ENCODE data around the gene EID2.

The EID2 gene

DNA sequence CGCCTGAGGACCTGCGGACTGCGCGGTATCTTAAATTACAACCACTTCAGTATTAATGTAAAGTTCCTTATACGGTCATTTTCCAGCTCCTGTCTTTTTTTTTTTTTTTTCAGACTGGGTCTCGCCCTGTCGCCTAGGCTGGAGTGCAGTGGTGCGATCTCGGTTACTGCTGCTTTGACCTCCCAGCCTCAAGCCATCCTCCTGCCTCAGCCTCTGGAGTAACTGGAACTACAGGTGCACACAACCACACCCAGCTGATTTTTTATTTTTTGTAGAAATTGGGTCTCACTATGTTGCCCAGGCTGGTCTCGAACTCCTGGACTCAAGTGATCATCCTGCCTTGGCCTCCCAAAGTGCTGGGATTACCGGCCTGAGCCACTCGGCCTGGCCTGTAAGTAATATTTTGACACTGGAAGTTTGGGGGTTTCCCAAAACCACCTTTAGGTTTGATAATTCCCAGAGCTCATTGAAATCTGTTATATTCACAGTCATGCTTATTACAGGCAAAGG, 6.9 kb downstream of the EID2 start:
- DNase-seq = no peak

GRCh38 chr19:39532233-39533002, 7.5 kb downstream of the EID2 start, which contains the start of gene EID2B:
Gene EID2B (minus strand): TSS chr19:39532852. CDS start chr19:39532802, 50 bp downstream.
- DNase-seq = peak; percentile 86

- no peak for DNase-seq
Measured at GRCh38 chr19:39531834-39532232, 8.1 kb downstream of the EID2 start.

DNA sequence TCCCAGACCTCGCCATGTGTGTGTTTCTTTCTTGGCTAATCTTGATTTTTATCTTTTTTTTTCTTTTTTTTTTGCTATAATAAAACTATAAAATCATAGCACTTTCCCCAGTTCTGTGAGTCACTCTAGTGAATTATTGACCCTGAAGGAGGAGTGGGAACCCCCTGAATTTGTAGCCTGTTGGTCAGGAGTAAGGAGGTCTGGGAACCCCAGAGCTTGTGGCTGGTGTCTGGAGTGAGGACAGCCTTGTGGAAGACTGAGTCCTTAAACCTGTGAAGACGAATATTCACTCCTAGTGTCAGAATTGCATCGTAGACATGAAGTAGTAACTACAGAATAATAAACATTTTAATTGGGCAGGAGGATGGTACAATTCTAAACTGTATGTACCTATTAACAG, 14.8 kb downstream of the EID2 start:
- DNase-seq = no peak

- no peak for DNase-seq
Measured at GRCh38 chr19:39524495-39524894, 15.5 kb downstream of the EID2 start.

DNA sequence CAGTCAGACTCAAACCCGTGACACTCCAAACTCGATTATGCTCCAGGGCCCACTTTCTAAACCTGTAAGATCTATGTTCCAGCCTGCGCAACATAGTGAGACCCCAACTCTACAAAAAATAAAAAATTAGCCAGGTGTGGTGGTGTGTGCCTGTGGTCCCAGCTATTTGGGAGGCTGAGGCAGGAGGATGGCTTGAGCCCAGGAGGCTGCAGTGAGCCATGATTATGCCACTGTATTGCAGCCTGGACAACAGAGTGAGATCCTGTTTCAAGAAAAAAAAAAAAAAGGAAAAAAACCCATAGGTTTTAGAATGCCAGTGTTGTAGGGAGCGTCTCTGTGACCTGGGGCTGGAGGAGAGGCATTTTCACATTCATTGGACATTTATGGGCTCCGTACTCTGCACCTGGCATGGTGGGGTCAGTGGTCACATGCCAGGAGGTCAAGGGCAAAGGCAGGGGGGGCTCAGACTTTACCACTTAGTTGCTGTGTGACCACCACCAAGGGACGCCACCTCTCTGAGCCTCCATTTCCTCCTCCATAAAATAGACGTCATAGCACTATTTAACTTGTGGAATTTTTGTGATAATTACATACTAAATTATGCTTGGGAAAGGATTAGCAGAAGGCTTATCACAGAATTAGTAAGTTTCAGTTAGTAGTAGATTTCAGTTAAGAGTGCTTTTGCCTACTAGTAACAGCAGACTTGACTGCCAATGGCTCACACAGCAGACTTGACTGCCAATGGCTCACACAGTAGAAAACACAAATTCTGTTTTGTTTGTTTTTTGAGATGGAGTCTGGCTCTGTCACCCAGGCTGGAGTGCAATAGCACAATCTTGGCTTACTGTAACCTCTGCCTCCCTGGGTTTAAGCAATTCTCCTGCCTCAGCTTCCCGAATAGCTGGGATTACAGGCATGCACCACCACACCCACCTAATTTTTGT, 19.1 kb downstream of the EID2 start:
- DNase-seq = no peak

DNA sequence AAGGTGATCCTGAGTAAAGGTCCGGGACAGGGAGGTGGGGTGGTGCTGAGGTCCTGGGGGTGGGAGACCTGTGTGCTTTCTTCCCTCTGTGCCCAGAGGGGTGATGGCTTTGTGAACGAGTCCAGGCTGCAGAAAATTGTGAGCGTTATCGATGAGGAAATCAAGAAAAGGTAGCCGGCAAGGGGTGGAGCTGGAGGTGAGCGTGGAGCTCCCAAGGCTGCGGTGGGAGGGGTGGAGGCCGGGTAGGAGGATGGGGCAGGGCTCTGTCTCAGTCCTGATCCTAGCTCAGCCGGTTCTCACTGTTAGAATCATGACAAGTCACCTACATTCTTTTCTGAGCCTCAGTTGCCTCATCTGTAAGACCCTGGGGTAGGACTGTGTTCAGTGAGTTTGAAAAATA, 21.0 kb downstream of the EID2 start:
- DNase-seq = no peak

DNA sequence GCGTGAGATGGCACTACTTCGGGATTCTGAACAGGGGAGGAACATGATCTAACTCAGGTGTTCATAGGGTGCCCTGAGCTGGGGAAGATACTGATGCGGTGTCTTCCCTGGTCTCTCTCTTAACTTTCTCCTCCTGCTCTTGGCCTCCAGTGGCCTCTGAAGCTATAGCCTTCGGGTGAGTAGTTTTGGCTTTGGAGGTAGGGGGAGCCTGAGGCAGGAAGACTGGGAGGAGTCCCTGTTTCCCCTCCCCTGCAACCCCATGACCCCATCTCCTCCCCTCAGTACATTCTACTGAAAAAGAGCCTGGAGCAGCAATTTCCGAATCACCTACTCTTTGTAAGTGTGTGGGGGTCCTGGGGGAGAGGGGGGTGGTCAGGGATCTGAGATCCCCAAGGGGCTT, 21.5 kb downstream of the EID2 start:
- no peak for DNase-seq

GRCh38 chr19:39517432-39517831, 22.5 kb downstream of the EID2 start:
- DNase-seq = no peak

GRCh38 chr19:39516270-39516669, 23.7 kb downstream of the EID2 start:
- no peak for DNase-seq

DNA sequence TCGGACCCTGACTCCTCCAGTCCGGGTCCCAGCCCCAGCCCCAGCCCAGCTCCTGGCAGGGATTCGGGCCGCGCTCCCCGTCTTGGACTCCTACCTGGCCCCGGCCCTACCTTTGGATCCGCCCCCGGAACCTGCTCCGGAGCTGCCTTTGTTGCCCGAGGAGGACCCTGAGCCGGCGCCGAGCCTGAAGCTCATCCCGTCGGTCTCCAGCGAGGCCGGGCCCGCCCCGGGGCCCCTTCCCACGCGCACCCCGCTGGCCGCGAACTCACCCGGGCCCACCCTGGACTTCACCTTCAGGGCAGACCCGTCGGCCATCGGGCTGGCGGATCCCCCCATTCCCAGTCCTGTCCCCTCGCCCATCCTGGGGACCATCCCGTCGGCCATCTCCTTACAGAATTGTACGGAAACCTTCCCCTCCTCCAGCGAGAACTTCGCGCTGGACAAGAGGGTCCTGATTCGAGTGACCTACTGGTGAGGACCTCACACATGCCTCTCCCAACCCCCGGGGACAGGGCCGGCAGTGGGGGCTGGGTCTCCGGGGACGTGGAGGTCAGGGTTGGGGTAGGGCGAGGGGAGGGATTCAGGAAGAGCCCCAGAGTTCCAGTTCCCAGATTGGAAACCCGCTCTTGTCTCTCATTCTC, 24.3 kb downstream of the EID2 start:
- no peak for DNase-seq

GRCh38 chr19:39514840-39515550, 25.0 kb downstream of the EID2 start, which contains the start of gene SELENOV:
Gene SELENOV (plus strand): TSS chr19:39515139. CDS start chr19:39515213, 74 bp downstream.
- no peak for DNase-seq

- no peak for DNase-seq
Measured at GRCh38 chr19:39512988-39513387, 27.0 kb downstream of the EID2 start.

- no peak for DNase-seq
Measured at GRCh38 chr19:39509233-39509632, 30.7 kb downstream of the EID2 start.

GRCh38 chr19:39508629-39509028, 31.3 kb downstream of the EID2 start:
- DNase-seq = no peak

DNA sequence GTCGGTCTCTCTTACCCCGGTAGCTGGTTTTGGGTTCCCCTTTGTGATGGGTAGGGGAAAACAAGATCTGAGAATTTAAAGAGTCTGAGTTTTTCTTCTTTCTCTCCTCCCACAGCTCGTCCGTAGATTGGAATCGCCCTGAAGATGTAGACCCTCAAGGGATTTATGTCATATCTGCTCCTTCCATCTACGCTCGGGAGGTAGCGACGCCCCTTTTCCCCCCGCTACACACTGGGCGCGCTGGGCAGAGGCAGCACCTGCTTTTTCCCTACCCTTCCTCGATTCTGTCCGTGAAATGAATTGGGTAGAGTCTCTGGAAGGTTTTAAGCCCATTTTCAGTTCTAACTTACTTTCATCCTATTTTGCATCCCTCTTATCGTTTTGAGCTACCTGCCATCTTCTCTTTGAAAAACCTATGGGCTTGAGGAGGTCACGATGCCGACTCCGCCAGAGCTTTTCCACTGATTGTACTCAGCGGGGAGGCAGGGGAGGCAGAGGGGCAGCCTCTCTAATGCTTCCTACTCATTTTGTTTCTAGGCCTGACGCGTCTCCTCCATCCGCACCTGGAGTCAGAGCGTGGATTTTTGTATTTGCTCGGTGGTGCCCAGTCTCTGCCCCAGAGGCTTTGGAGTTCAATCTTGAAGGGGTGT, 32.1 kb downstream of the EID2 start:
- no peak for DNase-seq

DNA sequence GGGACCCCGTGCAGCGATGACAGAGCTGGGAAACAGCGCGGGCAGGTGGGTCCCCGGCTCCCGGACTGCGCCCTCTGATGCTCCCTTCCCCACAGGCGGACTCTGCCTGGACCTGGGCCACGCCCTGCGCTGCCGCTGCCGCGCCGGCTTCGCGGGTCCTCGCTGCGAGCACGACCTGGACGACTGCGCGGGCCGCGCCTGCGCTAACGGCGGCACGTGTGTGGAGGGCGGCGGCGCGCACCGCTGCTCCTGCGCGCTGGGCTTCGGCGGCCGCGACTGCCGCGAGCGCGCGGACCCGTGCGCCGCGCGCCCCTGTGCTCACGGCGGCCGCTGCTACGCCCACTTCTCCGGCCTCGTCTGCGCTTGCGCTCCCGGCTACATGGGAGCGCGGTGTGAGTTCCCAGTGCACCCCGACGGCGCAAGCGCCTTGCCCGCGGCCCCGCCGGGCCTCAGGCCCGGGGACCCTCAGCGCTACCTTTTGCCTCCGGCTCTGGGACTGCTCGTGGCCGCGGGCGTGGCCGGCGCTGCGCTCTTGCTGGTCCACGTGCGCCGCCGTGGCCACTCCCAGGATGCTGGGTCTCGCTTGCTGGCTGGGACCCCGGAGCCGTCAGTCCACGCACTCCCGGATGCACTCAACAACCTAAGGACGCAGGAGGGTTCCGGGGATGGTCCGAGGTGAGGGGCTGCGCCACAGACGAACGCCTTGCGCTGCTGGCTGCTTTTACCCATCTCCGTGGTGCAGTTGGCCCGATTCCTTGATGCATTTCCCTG, 32.8 kb downstream of the EID2 start:
- DNase-seq = no peak

- no peak for DNase-seq
Measured at GRCh38 chr19:39506598-39506943, 33.4 kb downstream of the EID2 start.

GRCh38 chr19:39502640-39503417, 37.1 kb downstream of the EID2 start:
- DNase-seq = no peak

GRCh38 chr19:39501340-39501739, 38.6 kb downstream of the EID2 start:
- no peak for DNase-seq

All from amniotic stem cell (primary cell).